KMS-11 (cell line): ENCODE results near the gene FANCG.

Source experiments
- H2AFZ ChIP-seq: fragments of 200-600 bp; sonication (generic); 2 replicates; pipeline ENCODE4 v1.6.1; 2016; ENCODE audit warnings: antibody characterized with exemption, mixed run types, low read depth
- H3K27ac ChIP-seq: fragments of 200-600 bp; sonication (generic); 2 replicates; pipeline ENCODE4 v1.6.1; 2016; ENCODE audit warnings: mild to moderate bottlenecking, mixed run types
- H3K27me3 ChIP-seq: fragments of 200-600 bp; sonication (generic); 2 replicates; pipeline ENCODE4 v1.6.1; 2017; ENCODE audit warnings: mild to moderate bottlenecking, low read depth, mixed run types, moderate library complexity; ENCODE audit not compliant: insufficient read depth
- H3K36me3 ChIP-seq: fragments of 200-600 bp; sonication (generic); 2 replicates; pipeline ENCODE4 v1.6.1; 2017; ENCODE audit warnings: mild to moderate bottlenecking, mixed run types; ENCODE audit not compliant: insufficient read depth
- H3K4me1 ChIP-seq: fragments of 200-600 bp; sonication (generic); 2 replicates; pipeline ENCODE4 v1.6.1; 2016; ENCODE audit warnings: mild to moderate bottlenecking, low read depth, mixed run types; ENCODE audit not compliant: poor library complexity, severe bottlenecking
- H3K4me2 ChIP-seq: fragments of 200-600 bp; sonication (generic); 2 replicates; pipeline ENCODE4 v1.7.0; 2016; ENCODE audit warnings: mild to moderate bottlenecking, mixed run types
- H3K4me3 ChIP-seq: fragments of 200-600 bp; sonication (generic); IDR thresholded peaks from 2 replicates; pipeline ENCODE4 v1.6.1; 2017; ENCODE audit warnings: low read depth, low read length, mixed read lengths; ENCODE audit not compliant: insufficient read depth
- H3K79me2 ChIP-seq: fragments of 200-600 bp; sonication (generic); 2 replicates; pipeline ENCODE4 v1.6.1; 2016; ENCODE audit warnings: low read depth, mixed run types; ENCODE audit not compliant: insufficient read depth
- H3K9ac ChIP-seq: fragments of 200-600 bp; sonication (generic); 2 replicates; pipeline ENCODE4 v1.6.1; 2016; ENCODE audit warnings: mild to moderate bottlenecking, mixed run types
- H4K20me1 ChIP-seq: fragments of 200-600 bp; sonication (generic); 2 replicates; pipeline ENCODE4 v1.6.1; 2016; ENCODE audit warnings: mild to moderate bottlenecking, mixed run types; ENCODE audit not compliant: insufficient read depth
- CTCF ChIP-seq: fragments of 200-600 bp; sonication (generic); conservative IDR thresholded peaks from 2 replicates; pipeline ENCODE4 v1.6.1; 2017; ENCODE audit warnings: low read depth, mild to moderate bottlenecking, antibody characterized with exemption, low read length, moderate library complexity, mixed read lengths

FANCG gene

GRCh38 chr9:35104586-35104985, 24.8 kb upstream of the FANCG start:
- peaks cover 17% of the 10 kb centered on the region for H3K4me1 ChIP-seq
- no peak overlapping the region for H2AFZ ChIP-seq
- H3K79me2 ChIP-seq: peaks cover 13% of the 10 kb centered on the region; the same call in 1 of the 2 replicates
- no peaks in the 10 kb centered on the region for H4K20me1 ChIP-seq
- no peak overlapping the region for H3K27ac ChIP-seq
- no peak for TF ChIP-seq CTCF
- H3K9ac ChIP-seq: no peak overlapping the region
- H3K36me3 ChIP-seq: no peaks in the 10 kb centered on the region
- no peak overlapping the region for H3K4me3 ChIP-seq
- H3K27me3 ChIP-seq: no peaks in the 10 kb centered on the region
- H3K4me2 ChIP-seq: no peak overlapping the region

DNA sequence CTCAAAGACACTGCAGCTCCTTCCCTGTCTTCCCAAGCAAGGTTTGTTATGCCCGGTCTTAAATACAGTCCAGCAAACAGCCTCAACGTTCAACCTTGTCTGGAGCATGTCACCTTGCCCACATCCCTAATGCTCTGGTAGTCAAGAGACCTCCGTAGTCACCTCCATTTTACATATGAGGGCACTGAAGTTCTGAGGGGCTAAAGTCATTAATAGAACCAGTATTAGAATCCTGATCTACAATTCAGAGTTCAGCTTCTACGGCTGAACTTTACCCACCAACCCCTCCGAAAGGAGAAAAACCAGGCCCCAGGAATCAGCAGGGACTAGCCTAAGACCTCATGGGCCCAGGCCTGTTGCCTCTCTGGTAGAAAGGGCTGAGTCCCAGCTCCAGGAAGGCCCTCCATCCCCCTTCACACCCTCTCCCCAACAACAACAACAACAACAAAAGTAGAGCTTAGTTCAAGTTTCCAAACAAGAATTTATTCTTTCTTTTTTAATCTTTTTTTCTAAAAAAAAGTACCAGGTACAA, 24.0 kb upstream of the FANCG start:
- Histone ChIP-seq H4K20me1 (no peaks in the 10 kb centered on the region), H3K9ac (peak overlapping the region; percentile 85), H2AFZ (peak overlapping the region; percentile 62; the same call in 1 of the 2 replicates), H3K27ac (peak overlapping the region; percentile 88), H3K4me3 (no peak overlapping the region), H3K27me3 (no peaks in the 10 kb centered on the region), H3K4me1 (peaks cover 17% of the 10 kb centered on the region), H3K79me2 (peaks cover 13% of the 10 kb centered on the region; the same call in 1 of the 2 replicates), H3K4me2 (peak overlapping the region; percentile 66), H3K36me3 (no peaks in the 10 kb centered on the region)
- no peak for TF ChIP-seq CTCF

GRCh38 chr9:35102769-35103659, 23.3 kb upstream of the FANCG start, which contains the start of gene STOML2:
STOML2 (minus strand) TSS chr9:35103131; CDS start chr9:35103094, 37 bp downstream.
- Histone ChIP-seq H3K4me2 (peak within 1 kb of the TSS; percentile 91), H3K9ac (peak within 1 kb of the TSS; percentile 85), H3K36me3 (no peaks in the 10 kb centered on the region), H3K27ac (peak within 1 kb of the TSS; percentile 88), H4K20me1 (no peaks in the 10 kb centered on the region), H3K79me2 (peaks cover 13% of the 10 kb centered on the region; the same call in 1 of the 2 replicates), H3K4me1 (peaks cover 17% of the 10 kb centered on the region), H2AFZ (peak within 1 kb of the TSS; percentile 62; the same call in 1 of the 2 replicates), H3K27me3 (no peaks in the 10 kb centered on the region), H3K4me3 (no peak within 1 kb of the TSS)
- no peak for TF ChIP-seq CTCF

DNA sequence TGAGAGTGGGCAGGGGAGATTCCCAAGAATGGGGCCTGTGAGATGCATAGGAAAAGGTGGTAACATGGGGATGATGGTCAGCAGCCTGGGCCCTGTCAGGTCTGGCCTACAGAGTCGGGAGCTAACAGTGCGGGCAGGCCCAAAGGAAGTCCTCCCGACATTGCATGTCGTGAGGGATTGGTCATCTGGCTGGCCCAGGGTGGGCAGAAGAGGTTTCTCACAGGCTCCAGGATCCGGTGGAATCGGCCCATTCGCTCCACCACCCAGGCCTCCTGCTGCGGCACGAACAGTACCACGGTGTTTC, 22.7 kb upstream of the FANCG start:
- no peak for TF ChIP-seq CTCF
- Histone ChIP-seq H3K4me3 (no peak overlapping the region), H2AFZ (peak overlapping the region; percentile 62; the same call in 1 of the 2 replicates), H3K36me3 (no peaks in the 10 kb centered on the region), H3K27me3 (no peaks in the 10 kb centered on the region), H4K20me1 (no peaks in the 10 kb centered on the region), H3K4me2 (peak overlapping the region; percentile 91), H3K4me1 (peaks cover 17% of the 10 kb centered on the region), H3K9ac (peak overlapping the region; percentile 85), H3K79me2 (peaks cover 13% of the 10 kb centered on the region; the same call in 1 of the 2 replicates), H3K27ac (peak overlapping the region; percentile 88)
